Transverse colon (tissue), 4 donors: ENCODE results near the gene RAX.

Experiments used
- CTCF ChIP-seq, 5 experiments: fragments of 200-600 bp in 3 of 5; fragments of 450-650 bp in 2 of 5; sonication (generic) in 3 of 5; IDR thresholded peaks; 1 replicate in 2 of 5; 2 replicates in 3 of 5; pipeline ENCODE4 v1.5.1; 2016 to 2017; ENCODE audit warnings: antibody characterized with exemption in 5 of 5, inconsistent platforms in 3 of 5, mild to moderate bottlenecking in 2 of 5, moderate library complexity in 1 of 5
- EP300 ChIP-seq: sonication (generic); formaldehyde crosslinking; IDR thresholded peaks from one replicate; pipeline ENCODE4 v1.6.1; 2017; ENCODE audit warnings: antibody characterized with exemption, low read depth
- POLR2A ChIP-seq: fragments of 450-650 bp; IDR thresholded peaks from one replicate; pipeline ENCODE4 v1.6.1; 2016; ENCODE audit warnings: antibody characterized with exemption, mild to moderate bottlenecking, moderate library complexity
- POLR2AphosphoS5 ChIP-seq, 3 donors: sonication (generic); formaldehyde crosslinking; IDR thresholded peaks; one replicate each; pipeline ENCODE4 v1.6.1; 2016; ENCODE audit warnings: antibody characterized with exemption in 3 of 3

- TF ChIP-seq CTCF (IDR thresholded peaks at IDR 0.05) = no peak
- no peak for TF ChIP-seq POLR2AphosphoS5 (IDR thresholded peaks at IDR 0.05)
- TF ChIP-seq POLR2A = no peak
- no peak for TF ChIP-seq EP300
These were observed 13.1 kb upstream of the RAX start for GRCh38 chr18:59286341-59286740.
